GM21423 (cell line): Measurements from ENCODE around the gene KCNA10.

ENCODE experiments used
- ATAC-seq: cut with Tn5 transposase; IDR thresholded peaks from one replicate; pipeline ENCODE4 v1.9.1; 2021; ENCODE audit warnings: mild to moderate bottlenecking, moderate library complexity; ENCODE audit not compliant: unreplicated experiment

The KCNA10 gene

GRCh38 chr1:110501488-110502132 lies 17.4 kb downstream of the KCNA10 start:
- no peak for ATAC-seq

GRCh38 chr1:110498270-110498669 lies 20.7 kb downstream of the KCNA10 start:
- no peak for ATAC-seq

- ATAC-seq = no peak
Measured at GRCh38 chr1:110495926-110496600, 22.9 kb downstream of the KCNA10 start.

GRCh38 chr1:110494522-110495406 lies 24.2 kb downstream of the KCNA10 start:
- ATAC-seq = no peak

- no peak for ATAC-seq
Measured at GRCh38 chr1:110494036-110494435, 24.9 kb downstream of the KCNA10 start.

GRCh38 chr1:110493059-110493699 lies 25.8 kb downstream of the KCNA10 start:
- ATAC-seq = no peak

GRCh38 chr1:110492573-110492972 lies 26.4 kb downstream of the KCNA10 start:
- ATAC-seq = no peak

- no peak for ATAC-seq
Measured at GRCh38 chr1:110490791-110491451, 28.1 kb downstream of the KCNA10 start.

GRCh38 chr1:110489973-110490542 lies 28.9 kb downstream of the KCNA10 start:
- ATAC-seq = no peak

- no peak for ATAC-seq
Measured at GRCh38 chr1:110489406-110489805, 29.6 kb downstream of the KCNA10 start.

- no peak for ATAC-seq
Measured at GRCh38 chr1:110488867-110489266, 30.1 kb downstream of the KCNA10 start.

- no peak for ATAC-seq
Measured at GRCh38 chr1:110488161-110488560, 30.8 kb downstream of the KCNA10 start.

- no peak for ATAC-seq
Measured at GRCh38 chr1:110487726-110488125, 31.2 kb downstream of the KCNA10 start.

- ATAC-seq = no peak
Measured at GRCh38 chr1:110485725-110486124, 33.2 kb downstream of the KCNA10 start.

- no peak for ATAC-seq
Measured at GRCh38 chr1:110484801-110485200, 34.2 kb downstream of the KCNA10 start.

GRCh38 chr1:110483308-110483685 lies 35.7 kb downstream of the KCNA10 start:
- no peak for ATAC-seq

GRCh38 chr1:110482662-110483307 lies 36.2 kb downstream of the KCNA10 start:
- ATAC-seq = no peak

- no peak for ATAC-seq
Measured at GRCh38 chr1:110481968-110482623, 36.9 kb downstream of the KCNA10 start.

GRCh38 chr1:110480356-110481096 lies 38.4 kb downstream of the KCNA10 start:
- ATAC-seq = no peak
